Activated CD8-positive, alpha-beta memory T cell treated with anti-CD3 and anti-CD28 coated beads, Interleukin-2, amount 10 ng/mL, durations not matched to agents 7 days and 5 days (primary cell): Measurements from ENCODE around the gene SNCB. TPM values are rescaled to one million over a fixed set of nuclear protein-coding genes. Genes with fewer than 3 reads are reported as not detected.
A peak's percentile ranks its signal among the peaks of the same experiment; 100 is the strongest.

Experiments used
- ATAC-seq: fragments of 150-1000 bp; cut with Tn5 transposase; one replicate; pipeline ENCODE4 v1.10.0; 2021; ENCODE audit warnings: moderate library complexity
- CTCF ChIA-PET: fragments of 350-600 bp; sonication (Branson Sonifier 250); formaldehyde crosslinking; loops from one replicate; lab custom pipeline; 2021; ENCODE audit warnings: antibody characterized with exemption; lab: Charles Lee
- DNase-seq: peaks from one replicate; pipeline ENCODE4 v3.0.0-alpha.2; 2020
- H3K27ac Mint-ChIP-seq: one replicate; pipeline ENCODE4 v1.8.0; 2021; ENCODE audit warnings: mild to moderate bottlenecking, mixed read lengths
- H3K27me3 Mint-ChIP-seq: one replicate; pipeline ENCODE4 v1.8.0; 2021; ENCODE audit warnings: mixed read lengths
- H3K36me3 Mint-ChIP-seq: one replicate; pipeline ENCODE4 v1.8.0; 2021; ENCODE audit warnings: mild to moderate bottlenecking, mixed read lengths
- H3K4me1 Mint-ChIP-seq: one replicate; pipeline ENCODE4 v1.8.0; 2021; ENCODE audit warnings: mixed read lengths
- H3K4me3 Mint-ChIP-seq: one replicate; pipeline ENCODE4 v1.8.0; 2021; ENCODE audit warnings: mild to moderate bottlenecking, moderate library complexity, mixed read lengths
- H3K9me3 Mint-ChIP-seq: one replicate; pipeline ENCODE4 v1.8.0; 2022; ENCODE audit warnings: low read depth, mixed read lengths
- total RNA-seq, 2 experiments: library from RNA; stranded (reverse); gene quantifications; one replicate each; pipeline ENCODE4 v1.2.3, GENCODE V29; 2021

Gene SNCB
- not detected for total RNA-seq

- Mint-ChIP-seq H3K27me3 (peaks cover 75% of the 10 kb centered on the region), H3K36me3 (no peaks in the 10 kb centered on the region), H3K4me1 (peaks cover 16% of the 10 kb centered on the region), H3K4me3 (peak within 1 kb of the TSS; percentile 22), H3K9me3 (no peaks in the 10 kb centered on the region), H3K27ac (no peak within 1 kb of the TSS)
- DNase-seq (peak; percentile 66), ATAC-seq (peak; percentile 92)
- CTCF ChIA-PET: interaction anchor here (0.6 to 1.9 kb wide), 5 partner anchors 14 to 214 kb away, joined by 3 to 8 read pairs (median 5); partner anchors contain the start of gene CLTB
Observed at GRCh38 chr5:176629853-176630680, at the start of gene SNCB, which contains the start of gene EIF4E1B. SNCB (minus strand) TSS chr5:176630534; CDS start chr5:176629654, 880 bp downstream. EIF4E1B (plus strand) TSS chr5:176630675; CDS start chr5:176642788, 12,113 bp downstream.

DNA sequence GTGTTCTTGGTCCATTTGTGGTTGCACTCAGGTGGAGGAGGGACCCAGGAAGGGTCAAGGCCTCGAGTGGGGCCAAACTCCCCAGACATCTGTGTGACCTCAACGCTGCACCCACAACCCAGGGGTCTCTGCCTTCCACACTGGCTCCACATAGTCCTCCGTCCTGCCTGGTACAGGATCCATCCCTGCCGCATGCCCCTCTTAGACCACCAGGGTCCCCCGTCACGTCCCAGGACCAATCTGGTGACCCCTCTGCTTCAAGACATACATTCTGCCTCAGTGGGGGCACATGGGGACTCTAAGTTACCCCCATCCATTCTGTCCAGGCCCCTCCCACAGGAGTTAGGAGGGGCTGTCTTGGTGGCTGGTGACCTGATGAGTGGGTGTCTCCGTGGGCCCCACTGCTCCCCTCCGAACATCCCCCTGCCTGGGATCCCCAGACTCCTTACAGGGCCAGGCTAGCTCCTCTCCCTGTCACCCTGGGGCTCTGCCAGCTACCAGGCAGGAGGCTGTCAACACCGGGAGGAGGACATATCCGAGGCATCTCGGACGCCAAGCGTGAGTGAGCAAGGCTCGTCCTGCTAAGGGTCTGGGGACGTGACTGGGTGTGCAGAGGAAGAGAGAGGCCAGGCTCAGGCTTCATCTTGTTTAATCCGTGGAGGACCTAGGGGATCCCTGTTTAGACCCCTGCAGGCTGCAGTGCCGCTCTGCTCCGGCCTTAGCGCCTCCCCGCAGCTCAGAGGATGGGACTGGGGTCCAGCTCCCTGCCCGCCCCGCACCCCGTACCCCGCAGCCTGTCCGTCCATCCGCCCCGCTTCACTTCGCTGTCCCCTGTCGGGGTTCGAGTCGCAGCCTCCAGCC is 49.3 kb upstream of the SNCB start:
- H3K36me3 Mint-ChIP-seq: no peaks in the 10 kb centered on the region
- no peak overlapping the region for H3K4me3 Mint-ChIP-seq
- CTCF ChIA-PET: no interaction called here
- H3K27me3 Mint-ChIP-seq: peaks cover 49% of the 10 kb centered on the region
- H3K27ac Mint-ChIP-seq: no peak overlapping the region
- H3K4me1 Mint-ChIP-seq: no peaks in the 10 kb centered on the region
- H3K9me3 Mint-ChIP-seq: no peaks in the 10 kb centered on the region
- ATAC-seq (no peak), DNase-seq (no peak)

GRCh38 chr5:176678584-176678983 is 48.2 kb upstream of the SNCB start:
- Mint-ChIP-seq H3K4me3 (no peak overlapping the region), H3K9me3 (no peaks in the 10 kb centered on the region), H3K27ac (no peak overlapping the region), H3K36me3 (no peaks in the 10 kb centered on the region), H3K27me3 (peaks cover 43% of the 10 kb centered on the region), H3K4me1 (no peaks in the 10 kb centered on the region)
- CTCF ChIA-PET: no interaction called here
- DNase-seq (no peak), ATAC-seq (no peak)

DNA sequence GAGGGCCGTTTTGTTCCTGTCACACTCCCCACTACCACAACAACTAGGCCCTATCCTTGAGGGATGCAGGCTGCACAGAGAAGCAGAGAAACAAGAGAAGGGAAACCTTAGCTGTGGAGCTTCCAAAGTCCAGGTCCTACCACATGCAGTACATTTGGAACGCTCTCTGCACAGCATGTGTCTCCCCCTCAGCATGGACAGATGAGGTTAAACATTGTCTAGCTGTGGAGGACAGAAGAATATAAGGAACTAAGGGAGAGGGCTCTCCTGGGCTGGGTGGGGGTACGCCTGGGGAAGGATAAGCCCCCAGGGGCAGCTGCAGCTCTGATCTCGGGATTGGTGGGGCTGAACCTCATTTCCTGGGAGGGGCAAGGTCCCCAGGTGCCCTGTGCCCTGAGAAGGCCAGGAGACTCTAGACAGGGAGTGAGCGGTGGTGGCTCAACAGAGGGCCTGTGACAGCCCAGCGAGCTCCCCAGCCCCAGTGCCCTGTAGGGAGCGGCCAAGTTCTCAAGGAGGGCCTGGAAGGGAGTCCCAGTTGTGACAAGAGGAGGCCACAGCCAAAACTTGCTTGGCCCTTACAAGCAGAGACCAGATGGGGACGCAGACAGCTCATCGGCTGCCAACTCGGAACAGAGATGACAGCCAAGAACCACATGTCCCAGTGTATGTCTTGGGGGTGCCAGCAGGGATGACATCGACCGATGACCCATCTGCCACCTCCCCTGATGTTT is 47.0 kb upstream of the SNCB start:
- no peaks in the 10 kb centered on the region for H3K9me3 Mint-ChIP-seq
- H3K27ac Mint-ChIP-seq: no peak overlapping the region
- no peaks in the 10 kb centered on the region for H3K36me3 Mint-ChIP-seq
- peaks cover 39% of the 10 kb centered on the region for H3K27me3 Mint-ChIP-seq
- H3K4me3 Mint-ChIP-seq: no peak overlapping the region
- CTCF ChIA-PET: interaction anchor here (1.3 kb wide), 1 partner anchor 17 kb away, joined by 10 read pairs; no protein-coding TSS in a partner anchor
- no peak for ATAC-seq
- no peak for DNase-seq
- H3K4me1 Mint-ChIP-seq: no peaks in the 10 kb centered on the region

DNA sequence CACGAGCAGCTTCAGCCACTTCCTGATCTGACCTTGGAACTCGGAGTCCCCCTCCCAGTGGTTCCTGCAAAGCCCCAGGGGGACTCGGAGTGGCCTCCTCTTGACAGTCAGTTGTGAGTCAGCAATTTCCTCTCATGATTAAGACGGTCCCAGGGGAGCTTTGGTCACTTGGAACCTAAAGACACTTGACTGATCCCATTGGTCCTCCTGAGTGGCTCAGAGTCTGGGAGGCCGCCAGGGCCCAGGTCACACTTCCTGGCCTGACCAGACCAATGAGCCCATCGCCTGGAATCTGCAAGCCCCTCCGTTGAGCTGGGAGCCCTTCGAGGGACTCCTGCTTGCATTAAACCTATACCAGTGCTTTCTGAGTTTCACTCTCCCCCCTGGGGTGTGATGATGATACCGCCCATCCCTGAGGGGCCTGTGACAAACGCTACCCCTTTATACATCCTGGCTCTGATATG is 46.1 kb upstream of the SNCB start:
- H3K4me1 Mint-ChIP-seq: no peaks in the 10 kb centered on the region
- peaks cover 34% of the 10 kb centered on the region for H3K27me3 Mint-ChIP-seq
- no peak overlapping the region for H3K4me3 Mint-ChIP-seq
- no peak overlapping the region for H3K27ac Mint-ChIP-seq
- DNase-seq: no peak
- no peaks in the 10 kb centered on the region for H3K36me3 Mint-ChIP-seq
- no peaks in the 10 kb centered on the region for H3K9me3 Mint-ChIP-seq
- CTCF ChIA-PET: interaction anchor here (1.3 kb wide), 1 partner anchor 16 kb away, joined by 10 read pairs; no protein-coding TSS in a partner anchor
- ATAC-seq: no peak

GRCh38 chr5:176675676-176676360 is 45.5 kb upstream of the SNCB start:
- Mint-ChIP-seq H3K36me3 (no peaks in the 10 kb centered on the region), H3K27ac (no peak overlapping the region), H3K27me3 (peaks cover 35% of the 10 kb centered on the region), H3K9me3 (no peaks in the 10 kb centered on the region), H3K4me3 (no peak overlapping the region), H3K4me1 (no peaks in the 10 kb centered on the region)
- DNase-seq (no peak), ATAC-seq (no peak)
- CTCF ChIA-PET: interaction anchor here (1.3 kb wide), 1 partner anchor 15 kb away, joined by 7 read pairs; no protein-coding TSS in a partner anchor

GRCh38 chr5:176674799-176675198 is 44.5 kb upstream of the SNCB start:
- CTCF ChIA-PET: interaction anchor here (1.3 kb wide), 1 partner anchor 14 kb away, joined by 7 read pairs; no protein-coding TSS in a partner anchor
- DNase-seq: no peak
- Mint-ChIP-seq H3K27ac (no peak overlapping the region), H3K27me3 (peaks cover 30% of the 10 kb centered on the region), H3K4me1 (no peaks in the 10 kb centered on the region), H3K9me3 (no peaks in the 10 kb centered on the region), H3K4me3 (no peak overlapping the region), H3K36me3 (no peaks in the 10 kb centered on the region)
- no peak for ATAC-seq

DNA sequence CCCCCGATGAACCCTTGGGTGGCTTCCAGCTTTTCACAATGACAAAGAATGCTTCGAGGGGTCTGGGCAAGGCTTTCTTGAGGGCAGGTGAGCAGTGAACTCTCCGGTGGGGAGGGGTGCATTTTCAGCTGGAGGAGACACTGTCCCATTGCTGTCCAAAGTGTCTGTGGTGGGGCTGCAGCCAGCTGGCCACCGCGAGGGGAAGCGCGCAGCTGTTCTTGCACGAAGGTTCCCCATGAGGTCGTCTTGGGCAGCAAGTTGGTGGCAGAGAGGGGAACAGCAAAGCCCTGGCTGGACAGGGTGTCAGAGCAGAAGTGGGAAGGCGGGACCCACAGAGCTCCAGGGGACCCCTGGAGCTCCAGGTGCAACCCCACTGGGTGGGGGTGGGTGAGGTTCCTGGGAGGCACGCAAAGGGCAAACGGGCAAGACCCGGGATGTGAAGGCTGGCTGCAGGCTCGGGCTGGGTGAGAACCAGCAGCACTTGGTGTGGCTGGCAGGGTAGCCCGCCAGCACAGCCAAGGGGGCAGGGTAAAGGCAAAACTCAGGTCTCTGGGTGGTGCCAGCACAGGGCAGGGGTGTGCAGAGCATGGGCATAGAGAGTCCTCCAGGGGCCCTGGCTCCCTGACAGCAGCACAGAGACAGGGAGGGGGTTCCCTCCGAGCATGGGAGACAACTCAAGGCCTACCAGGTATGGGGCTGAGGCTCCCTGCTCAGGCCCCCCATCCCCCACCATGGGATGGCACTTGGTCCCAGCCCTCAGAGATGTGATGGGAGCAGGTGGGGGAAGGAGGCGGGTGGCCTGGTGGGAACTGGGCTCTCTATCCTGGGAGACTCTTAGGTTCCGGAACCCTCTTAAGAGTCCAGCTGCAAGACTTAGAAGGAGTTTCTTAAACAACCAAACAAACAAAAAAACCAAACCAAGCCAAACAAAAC is 43.6 kb upstream of the SNCB start:
- Mint-ChIP-seq H3K27ac (no peak overlapping the region), H3K36me3 (no peaks in the 10 kb centered on the region), H3K27me3 (peaks cover 27% of the 10 kb centered on the region), H3K4me3 (no peak overlapping the region), H3K9me3 (no peaks in the 10 kb centered on the region), H3K4me1 (no peaks in the 10 kb centered on the region)
- DNase-seq (no peak), ATAC-seq (no peak)
- CTCF ChIA-PET: interaction anchor here (1.3 to 2.2 kb wide), 3 partner anchors 13 to 412 kb away, joined by 3 to 11 read pairs (median 7); no protein-coding TSS in a partner anchor

DNA sequence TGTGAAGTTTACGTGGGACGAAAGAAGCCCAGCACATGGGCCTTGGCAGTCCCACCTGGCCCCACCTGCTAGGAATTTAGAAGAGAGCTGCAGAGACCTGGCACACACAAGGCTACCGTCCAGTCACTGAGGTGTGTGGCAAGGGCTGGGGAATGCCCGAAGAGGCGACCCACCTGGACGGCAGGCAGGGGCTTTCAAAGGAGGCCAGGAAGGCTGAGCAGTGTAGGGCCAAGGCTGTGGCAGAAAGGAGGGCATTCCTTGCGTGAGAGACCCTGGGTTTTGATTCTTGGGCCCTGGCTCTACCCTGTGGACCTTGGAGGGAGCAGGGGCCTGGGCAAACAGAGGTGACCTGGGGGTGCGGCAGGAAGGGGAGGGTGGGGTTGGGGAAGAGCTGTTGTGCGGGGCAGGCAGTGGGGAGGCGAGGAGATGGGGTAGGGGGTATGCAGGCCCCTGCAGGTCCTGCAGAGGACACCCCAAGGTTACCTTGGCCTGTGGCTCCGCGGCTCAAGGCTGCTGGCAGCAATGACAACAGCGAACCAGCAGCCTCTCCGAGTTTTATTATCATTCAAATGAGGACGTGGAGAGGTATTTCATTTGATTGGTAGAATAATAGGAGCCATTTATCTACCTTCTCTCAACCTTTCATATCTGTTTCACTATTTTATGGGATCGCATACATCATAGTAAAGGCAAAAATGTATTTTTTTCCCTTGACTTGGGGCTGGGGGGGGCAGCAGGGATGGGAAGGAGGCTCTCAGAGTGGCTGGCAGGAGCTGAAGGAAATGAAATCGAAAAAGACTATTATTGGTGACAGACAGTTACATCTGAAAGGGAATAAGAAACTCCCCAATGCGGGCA is 41.8 kb upstream of the SNCB start:
- ATAC-seq (no peak), DNase-seq (no peak)
- Mint-ChIP-seq H3K4me3 (no peak overlapping the region), H3K36me3 (no peaks in the 10 kb centered on the region), H3K4me1 (no peaks in the 10 kb centered on the region), H3K9me3 (no peaks in the 10 kb centered on the region), H3K27ac (no peak overlapping the region), H3K27me3 (peaks cover 21% of the 10 kb centered on the region)
- CTCF ChIA-PET: interaction anchor here (2.2 kb wide), 1 partner anchor 11 kb away, joined by 11 read pairs; no protein-coding TSS in a partner anchor

DNA sequence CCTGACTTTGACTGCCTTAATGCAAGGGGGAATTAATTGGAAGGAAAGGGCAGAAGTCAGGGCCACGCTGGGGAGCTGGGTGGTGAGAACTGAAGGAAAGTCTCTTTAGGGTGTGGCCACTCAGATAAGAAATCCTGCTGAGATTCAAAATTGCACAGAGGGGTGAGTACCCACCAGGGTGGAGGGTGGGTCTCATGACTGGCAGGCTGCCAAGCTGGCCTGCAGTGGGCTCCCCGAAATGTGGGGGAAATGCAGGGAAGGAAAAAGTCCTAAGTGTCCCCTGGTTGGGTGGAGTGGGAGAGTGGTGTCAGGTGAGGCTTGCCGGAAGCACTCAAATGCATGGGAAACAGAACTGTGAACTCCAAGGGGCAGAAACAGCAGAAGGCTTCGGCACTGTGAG is 41.1 kb upstream of the SNCB start:
- CTCF ChIA-PET: no interaction called here
- Mint-ChIP-seq H3K36me3 (no peaks in the 10 kb centered on the region), H3K27me3 (peaks cover 19% of the 10 kb centered on the region), H3K9me3 (no peaks in the 10 kb centered on the region), H3K27ac (no peak overlapping the region), H3K4me3 (no peak overlapping the region), H3K4me1 (no peaks in the 10 kb centered on the region)
- ATAC-seq (no peak), DNase-seq (no peak)

GRCh38 chr5:176670449-176670848 is 40.1 kb upstream of the SNCB start:
- no peak for DNase-seq
- H3K27ac Mint-ChIP-seq: no peak overlapping the region

More at GRCh38 chr5:176670449-176670848, 40.1 kb upstream of the SNCB start:
- CTCF ChIA-PET: interaction anchor here (1.4 to 1.8 kb wide), 3 partner anchors 10 to 13 kb away, joined by 5 to 11 read pairs (median 5); no protein-coding TSS in a partner anchor
- no peak overlapping the region for H3K4me3 Mint-ChIP-seq
- H3K36me3 Mint-ChIP-seq: no peaks in the 10 kb centered on the region
- ATAC-seq: no peak
- H3K4me1 Mint-ChIP-seq: no peaks in the 10 kb centered on the region
- peaks cover 21% of the 10 kb centered on the region for H3K27me3 Mint-ChIP-seq
- H3K9me3 Mint-ChIP-seq: no peaks in the 10 kb centered on the region
